Measurements from ENCODE around the gene SFRP5.

Gene SFRP5

DNA sequence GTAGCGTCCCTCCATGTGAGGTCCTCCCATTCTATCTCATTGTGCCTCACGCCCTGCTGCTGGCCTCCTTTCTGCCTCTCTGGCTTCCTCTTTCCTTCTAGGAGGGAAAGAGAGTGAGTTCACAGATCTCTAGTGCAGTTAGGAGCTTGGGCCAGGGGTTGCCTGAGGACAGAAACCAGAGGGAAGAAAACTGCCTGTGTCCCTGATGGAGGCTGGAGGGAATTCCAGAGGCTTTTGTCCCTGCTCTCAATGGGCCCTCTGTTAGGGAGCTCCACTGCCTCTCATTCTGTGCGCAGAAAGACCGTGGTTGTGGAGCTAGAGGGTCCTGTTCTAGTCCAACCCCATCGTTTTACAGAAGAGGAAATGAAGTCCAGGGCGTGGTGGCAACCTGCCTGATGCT is 53.6 kb downstream of the SFRP5 start:
- in situ Hi-C loops (cut with HindIII; ENCODE audit: low pct_unique_long_range_greater_than_20kb, low sequenced_read_pairs): no loop called here
- no peak for DNase-seq (ENCODE audit: low read depth in 1 of 2, low spot score in 1 of 2)
- no peak for TF ChIP-seq JUND (IDR thresholded peaks at IDR 0.05; ENCODE audit: low read depth)

- TF ChIP-seq JUND (IDR thresholded peaks at IDR 0.05; ENCODE audit: low read depth): no peak
- DNase-seq (ENCODE audit: low read depth in 1 of 2, low spot score in 1 of 2): no peak
- in situ Hi-C loops (cut with HindIII; ENCODE audit: low pct_unique_long_range_greater_than_20kb, low sequenced_read_pairs): no loop called here
These were observed 54.2 kb downstream of the SFRP5 start for GRCh38 chr10:97717627-97718026.
